ENCODE results near the gene CLTB.
A peak's percentile ranks its signal among the peaks of the same experiment; 100 is the strongest.
"Not testable (repeated sequence)": the region's sequence is repeated elsewhere in the genome, so short reads cannot be mapped to it uniquely, and the experiment has no call there.

The CLTB gene, protein sequence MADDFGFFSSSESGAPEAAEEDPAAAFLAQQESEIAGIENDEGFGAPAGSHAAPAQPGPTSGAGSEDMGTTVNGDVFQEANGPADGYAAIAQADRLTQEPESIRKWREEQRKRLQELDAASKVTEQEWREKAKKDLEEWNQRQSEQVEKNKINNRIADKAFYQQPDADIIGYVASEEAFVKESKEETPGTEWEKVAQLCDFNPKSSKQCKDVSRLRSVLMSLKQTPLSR

GRCh38 chr5:176415952-176416924 lies at the start of gene CLTB:
TSS of gene CLTB (minus strand) at chr5:176416539. CDS start at chr5:176416363, 176 bp downstream.
- peak; percentile 90 for DNase-seq (ENCODE audit: low read depth)

DNA sequence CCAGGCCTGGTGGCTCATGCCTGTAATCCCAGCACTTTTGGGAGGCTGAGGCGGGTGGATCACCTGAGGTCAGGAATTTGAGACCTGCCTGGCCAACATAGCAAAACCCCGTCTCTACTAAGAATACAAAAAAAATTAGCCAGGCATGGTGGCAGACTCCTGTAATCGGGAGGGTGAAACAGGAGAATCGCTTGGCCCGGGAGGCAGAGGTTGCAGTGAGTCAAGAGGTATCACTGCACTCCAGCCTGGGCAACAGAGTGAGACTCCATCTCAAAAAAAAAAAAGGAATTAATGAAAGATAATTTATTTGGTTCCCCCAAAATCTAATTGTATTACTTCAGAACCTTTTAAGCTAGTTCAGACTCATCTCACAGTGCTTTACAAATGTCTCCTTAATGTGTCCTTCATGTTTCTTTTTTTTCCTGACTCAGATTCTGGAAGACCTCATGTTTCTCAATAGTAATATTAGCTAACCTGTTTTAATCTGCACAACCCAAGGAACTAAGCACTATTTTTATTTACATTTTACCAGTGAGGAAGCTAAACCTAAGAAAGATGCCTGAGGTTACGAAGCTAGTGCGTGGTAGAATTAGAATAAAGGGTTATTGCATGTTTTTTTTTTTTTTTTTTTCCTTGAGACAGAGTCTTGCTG lies 46.9 kb upstream of the CLTB start:
- DNase-seq (ENCODE audit: low read depth): no peak

- no peak for DNase-seq (ENCODE audit: low read depth)
Measured at GRCh38 chr5:176461349-176461748, 45.0 kb upstream of the CLTB start.

DNA sequence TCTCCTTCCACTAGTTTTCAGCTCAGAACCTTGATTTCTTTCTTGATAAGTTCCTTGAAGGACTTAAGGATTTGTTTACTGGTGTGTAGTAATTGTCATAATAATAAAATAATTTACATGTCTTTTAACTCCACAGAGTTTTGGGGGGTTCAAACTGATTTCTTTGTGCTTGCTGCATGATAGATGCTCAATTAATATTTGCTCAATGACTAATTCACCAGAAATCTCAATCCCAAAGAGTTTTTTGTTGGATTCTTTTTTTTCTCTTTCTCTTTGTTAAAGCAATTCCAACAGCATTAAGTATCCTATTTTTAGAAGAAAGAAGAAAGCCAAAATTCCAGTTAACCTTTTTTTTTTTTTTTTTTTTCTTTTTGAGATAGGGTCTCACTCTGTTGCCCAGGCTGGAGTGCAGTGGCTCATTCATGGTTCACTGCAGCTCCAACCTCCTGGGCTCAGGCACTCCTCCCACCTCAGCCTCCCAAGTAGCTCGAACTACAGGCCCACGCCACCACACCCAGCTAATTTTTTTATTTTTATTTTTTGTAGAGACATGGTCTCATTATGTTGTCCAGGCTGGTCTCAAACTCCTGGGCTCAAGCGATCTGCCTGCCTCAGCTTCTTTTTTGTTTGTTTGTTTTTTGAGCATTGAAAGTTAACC lies 42.7 kb upstream of the CLTB start:
- no peak for DNase-seq (ENCODE audit: low read depth)

DNA sequence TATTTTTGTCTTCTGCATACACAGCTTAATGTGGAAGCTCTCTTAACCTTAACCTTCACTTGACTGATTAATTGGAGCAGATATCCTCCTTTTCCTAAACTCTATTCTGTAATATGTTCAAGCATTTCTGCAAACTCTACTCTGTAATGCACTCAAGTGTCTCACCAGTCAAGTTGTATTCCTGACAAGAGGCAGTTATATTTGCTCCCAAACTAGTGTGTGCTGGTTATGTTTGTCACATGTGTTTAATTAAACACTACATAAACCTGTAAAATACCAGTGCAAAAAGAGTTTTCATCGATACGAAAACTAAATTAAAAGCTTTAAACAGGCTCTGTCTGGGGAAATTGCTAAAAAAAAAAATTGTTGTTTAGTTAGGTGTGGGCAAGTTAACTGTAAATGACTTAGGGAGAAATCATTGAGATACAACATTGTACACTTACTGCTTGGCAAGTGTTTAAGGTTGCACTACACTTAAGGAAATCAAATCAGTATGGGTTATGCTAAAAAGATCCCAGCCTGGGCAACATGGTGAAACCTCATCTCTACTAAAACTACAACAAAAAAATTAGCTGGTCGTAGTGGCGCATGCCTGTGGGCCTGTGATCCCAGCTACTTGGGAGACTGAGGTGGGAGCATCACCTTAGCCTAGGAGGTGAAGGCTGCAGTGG lies 38.5 kb upstream of the CLTB start:
- DNase-seq (ENCODE audit: low read depth): no peak

- no peak for DNase-seq (ENCODE audit: low read depth)
Measured at GRCh38 chr5:176450077-176450476, 33.7 kb upstream of the CLTB start.

GRCh38 chr5:176447978-176448608 lies 31.8 kb upstream of the CLTB start, which contains the start of gene FAF2:
TSS of gene FAF2 (plus strand) at chr5:176448385. CDS start at chr5:176448408, 23 bp downstream.
- peak; percentile 99 for DNase-seq (ENCODE audit: low read depth)

DNA sequence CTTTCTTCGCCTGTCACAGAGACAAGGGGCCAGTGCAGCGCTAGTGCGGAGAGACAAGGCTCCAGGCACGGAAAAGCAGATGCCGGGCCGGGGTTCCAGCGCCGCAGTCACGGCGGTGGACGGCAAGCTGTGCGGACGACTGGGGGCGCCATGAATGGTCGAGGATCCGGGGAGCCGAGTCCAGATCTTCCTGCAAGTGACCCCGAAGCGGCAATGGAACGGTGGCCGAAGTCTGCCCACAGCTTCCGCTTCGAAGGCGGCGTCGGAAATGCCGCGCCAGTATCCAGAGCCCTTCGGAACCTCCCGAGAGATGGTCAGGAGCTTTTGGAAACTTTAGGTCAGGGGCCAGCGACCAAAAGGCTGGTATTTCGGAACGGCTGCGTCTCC lies 31.2 kb upstream of the CLTB start:
- DNase-seq (ENCODE audit: low read depth): no peak

GRCh38 chr5:176446884-176447590 lies 30.7 kb upstream of the CLTB start:
- peak; percentile 1 for DNase-seq (ENCODE audit: low read depth)

DNA sequence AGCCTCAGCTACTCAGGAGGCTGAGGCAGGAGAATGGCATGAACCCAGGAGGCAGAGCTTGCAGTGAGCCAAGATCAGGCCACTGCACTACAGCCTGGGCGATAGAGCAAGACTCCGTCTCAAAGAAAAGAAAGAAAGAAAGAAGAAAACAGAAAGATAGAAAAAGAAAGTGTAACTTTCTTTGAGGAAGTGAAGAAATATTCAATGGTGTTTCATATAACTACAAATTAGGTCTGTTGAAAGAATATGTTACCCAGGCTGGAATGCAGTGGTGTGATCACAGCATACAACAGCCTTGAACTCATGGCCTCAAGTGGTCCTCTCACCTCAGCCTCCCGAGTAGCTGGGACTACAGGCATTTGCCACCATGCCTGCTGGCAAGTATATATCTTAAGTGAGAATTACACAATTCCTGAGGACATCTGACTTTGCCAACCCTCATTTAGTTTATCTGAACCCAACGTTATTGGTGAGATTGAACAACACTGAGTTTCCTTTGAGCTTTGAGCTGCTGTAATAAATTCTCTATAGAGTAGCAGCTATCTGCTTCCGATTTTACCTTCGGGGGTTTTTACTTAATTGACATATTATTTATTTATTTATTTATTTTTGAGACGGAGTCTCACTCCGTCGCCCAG lies 29.8 kb upstream of the CLTB start:
- DNase-seq (ENCODE audit: low read depth): no peak

DNA sequence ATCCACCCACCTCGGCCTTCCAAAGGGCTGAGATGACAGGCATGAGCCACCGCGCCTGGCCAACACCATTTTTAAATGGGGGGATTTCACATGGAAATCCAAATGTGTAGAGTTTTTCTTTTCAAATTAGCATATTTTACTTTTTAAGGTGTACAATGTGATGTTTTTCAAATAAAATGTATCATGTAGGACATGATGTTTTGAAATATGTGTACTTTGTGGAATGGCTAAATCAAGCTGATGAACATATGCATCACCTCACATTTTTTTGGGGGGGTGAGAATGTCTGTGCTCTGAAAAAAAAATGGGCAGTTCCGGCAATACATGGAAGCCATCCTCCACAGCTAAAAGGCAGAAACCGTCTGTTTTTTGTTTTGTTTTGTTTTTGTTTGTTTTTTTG lies 28.4 kb upstream of the CLTB start:
- no peak for DNase-seq (ENCODE audit: low read depth)

DNA sequence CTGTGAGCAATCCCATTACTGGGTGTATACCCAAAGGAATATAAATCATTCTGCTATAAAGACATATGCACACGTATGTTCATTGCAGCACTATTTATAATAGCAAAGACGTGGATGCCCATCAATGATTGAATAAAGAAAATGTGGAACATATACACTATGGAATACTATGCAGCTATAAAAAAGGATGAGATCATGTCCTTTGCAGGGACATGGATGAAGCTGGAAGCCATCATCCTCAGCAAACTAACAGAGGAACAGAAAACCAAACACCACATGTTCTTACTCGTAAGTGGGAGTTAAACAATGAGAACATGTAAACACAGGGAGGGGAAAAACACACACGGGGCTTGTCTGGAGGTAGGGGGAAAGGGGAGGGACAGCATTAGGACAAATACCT lies 26.6 kb upstream of the CLTB start:
- not testable (repeated sequence) for DNase-seq (ENCODE audit: low read depth)

DNA sequence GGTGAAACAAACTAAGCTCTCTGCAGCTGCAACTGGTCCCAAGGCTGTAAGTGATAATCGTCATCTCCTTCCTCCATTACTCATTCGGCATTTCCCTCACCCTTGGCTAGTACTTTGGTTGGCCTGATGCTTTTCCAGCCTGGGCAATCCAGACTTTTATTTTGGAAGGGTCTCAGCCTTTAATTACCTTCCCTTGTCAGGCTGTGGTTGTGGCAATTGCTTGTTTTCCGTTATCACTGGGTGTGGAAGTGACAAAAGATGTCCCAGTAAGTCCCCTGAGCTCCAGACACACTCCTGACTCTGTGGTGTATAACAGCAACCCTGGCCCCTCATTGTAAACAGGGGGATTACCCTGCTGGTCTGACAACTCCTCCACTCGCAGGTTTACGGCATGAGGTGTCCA lies 25.6 kb upstream of the CLTB start:
- DNase-seq (ENCODE audit: low read depth): no peak

GRCh38 chr5:176440927-176441706 lies 24.8 kb upstream of the CLTB start:
- no peak for DNase-seq (ENCODE audit: low read depth)

DNA sequence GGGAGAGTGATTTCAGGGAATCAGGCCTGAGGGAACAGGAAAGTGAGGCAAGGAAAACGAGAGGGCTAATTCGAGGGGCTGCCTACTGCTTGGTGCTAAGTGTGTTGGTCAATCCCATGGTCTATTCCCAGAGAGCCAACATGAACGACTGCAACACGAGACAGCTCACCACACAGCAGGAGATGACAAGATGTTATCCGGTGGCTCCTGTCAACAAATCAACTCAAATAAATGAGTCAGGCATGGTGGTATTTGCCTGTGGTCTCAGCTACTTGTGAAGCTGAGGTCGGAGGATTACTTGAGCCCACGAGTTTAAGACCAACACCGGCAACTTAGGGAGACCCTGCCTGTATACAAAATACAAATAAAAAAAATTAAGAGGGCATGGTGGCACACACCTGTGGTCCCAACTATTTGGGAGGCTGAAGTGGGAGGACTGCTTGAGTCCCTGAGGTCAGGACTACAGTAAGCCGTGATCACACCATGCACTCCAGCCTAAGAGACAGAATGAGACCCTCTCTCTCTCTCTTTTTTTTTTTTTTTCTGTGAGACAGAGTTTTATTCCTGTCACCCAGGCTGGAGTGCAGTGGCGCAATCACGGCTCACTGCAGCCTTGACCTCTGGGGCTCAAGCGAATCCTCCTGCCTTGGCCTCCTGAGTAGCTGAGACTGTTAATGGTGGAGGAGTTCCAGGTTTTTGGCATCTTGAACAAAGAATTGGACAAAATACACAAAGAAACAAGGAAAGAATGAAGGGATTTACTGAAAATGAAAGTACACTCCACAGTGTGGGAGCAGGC lies 22.8 kb upstream of the CLTB start:
- no peak for DNase-seq (ENCODE audit: low read depth)

DNA sequence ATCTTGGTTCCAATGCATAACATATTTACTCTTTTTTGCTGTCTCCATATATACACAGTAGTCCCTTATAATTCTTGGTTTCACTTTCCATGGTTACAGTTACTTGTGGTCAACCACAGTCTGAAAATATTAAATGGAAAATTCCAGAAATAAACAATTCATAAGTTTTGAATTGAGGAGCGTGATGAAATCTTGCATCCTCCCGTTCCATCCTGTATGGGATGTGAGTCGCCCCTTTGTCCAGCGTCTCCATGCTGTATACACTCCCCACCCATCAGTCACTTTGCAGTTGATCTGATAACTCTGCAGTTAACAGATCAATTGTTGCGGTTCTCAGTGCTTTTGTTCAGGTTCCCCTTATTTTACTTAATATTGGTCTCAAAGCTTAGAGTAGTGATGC lies 20.3 kb upstream of the CLTB start:
- no peak for DNase-seq (ENCODE audit: low read depth)

- DNase-seq (ENCODE audit: low read depth): no peak
Measured at GRCh38 chr5:176432707-176433106, 16.4 kb upstream of the CLTB start.

DNA sequence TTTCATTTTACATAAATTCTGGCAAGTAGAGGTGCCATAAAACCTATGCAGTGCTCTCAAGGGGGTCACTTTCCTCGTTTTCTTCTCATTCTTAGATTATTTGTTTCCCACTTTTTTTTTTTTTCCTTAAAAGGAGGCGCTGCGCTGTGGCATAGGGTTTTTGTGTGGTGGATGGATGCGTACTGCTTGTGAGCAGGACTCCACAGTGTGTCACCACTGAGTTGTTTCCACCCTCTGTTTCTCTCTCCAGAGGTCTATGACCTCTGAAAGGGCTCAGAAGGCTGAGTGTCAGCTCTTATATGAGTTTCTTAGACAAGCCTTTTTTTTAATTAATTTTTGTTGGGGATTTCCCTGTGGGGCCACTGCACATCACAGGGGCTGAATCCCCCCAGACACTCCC lies 13.6 kb upstream of the CLTB start:
- DNase-seq (ENCODE audit: low read depth): no peak
